Ascending aorta (tissue), 2 donors: ENCODE data around the gene CHD9. TPM values are rescaled to one million over a fixed set of nuclear protein-coding genes. Genes with fewer than 3 reads are reported as not detected.

Source experiments
- DNase-seq, 2 donors: peaks; one replicate each; pipeline ENCODE4 v3.0.0-alpha.2; 2019; ENCODE audit warnings: low spot score in 2 of 2
- H3K27ac ChIP-seq, 2 donors: fragments of 200-600 bp; sonication (generic); one replicate each; pipeline ENCODE4 v1.5.1; 2016 to 2017; ENCODE audit warnings: mild to moderate bottlenecking in 1 of 2
- H3K27me3 ChIP-seq: fragments of 200-600 bp; sonication (generic); one replicate; pipeline ENCODE4 v1.5.1; 2017
- H3K36me3 ChIP-seq, 2 donors: fragments of 200-600 bp; sonication (generic); one replicate each; pipeline ENCODE4 v1.5.1; 2016
- H3K4me1 ChIP-seq, 2 donors: fragments of 200-600 bp; sonication (generic); one replicate each; pipeline ENCODE4 v1.5.1; 2016 to 2017; ENCODE audit warnings: mild to moderate bottlenecking in 1 of 2
- H3K4me3 ChIP-seq, 2 donors: fragments of 200-600 bp; sonication (generic); one replicate each; pipeline ENCODE4 v1.5.1; 2016 to 2017; ENCODE audit warnings: mild to moderate bottlenecking in 1 of 2
- H3K9me3 ChIP-seq, 2 donors: fragments of 200-600 bp; sonication (generic); one replicate each; pipeline ENCODE4 v1.5.1; 2016
- CTCF ChIP-seq, 3 experiments: fragments of 200-600 bp in 2 of 3; fragments of 450-650 bp in 1 of 3; sonication (generic) in 2 of 3; IDR thresholded peaks; one replicate each; pipeline ENCODE4 v1.5.1; 2016 to 2019; ENCODE audit warnings: antibody characterized with exemption in 3 of 3, mild to moderate bottlenecking in 1 of 3, moderate library complexity in 1 of 3
- intact Hi-C: fragments of 100-400 bp; cut with DNase I; formaldehyde crosslinking; loops from one replicate; pipeline ENCODE4 v1.15.1; 2023
- total RNA-seq: library from RNA; depleted of rRNA; stranded (reverse); fragments of >200 nt; gene quantifications from one replicate; pipeline ENCODE4 v1.1.0, GENCODE V29; 2016

The CHD9 gene
- total RNA-seq, 1 donor from 2014 or later, result 56.9 TPM

- no peak for DNase-seq
- Histone ChIP-seq H3K27me3 (no peaks in the 10 kb centered on the region), H3K4me1 (no peaks in the 10 kb centered on the region), H3K36me3 (peaks cover 51 to 71% of the 10 kb centered on the region in 2 donors), H3K27ac (no peak overlapping the region), H3K4me3 (no peak overlapping the region), H3K9me3 (no peaks in the 10 kb centered on the region)
- no peak for TF ChIP-seq CTCF (IDR thresholded peaks at IDR 0.05)
- intact Hi-C loops, result no loop called here
Measured at GRCh38 chr16:53285236-53285635, 230.4 kb downstream of the CHD9 start.

- no peak for DNase-seq
- peaks cover 73 to 97% of the 10 kb centered on the region in 2 donors for H3K36me3 ChIP-seq
- TF ChIP-seq CTCF (IDR thresholded peaks at IDR 0.05), result no peak
- H3K4me3 ChIP-seq, result no peak overlapping the region
- H3K27ac ChIP-seq, result no peak overlapping the region
- H3K4me1 ChIP-seq, result no peaks in the 10 kb centered on the region
- H3K9me3 ChIP-seq, result no peaks in the 10 kb centered on the region
- H3K27me3 ChIP-seq, result no peaks in the 10 kb centered on the region
- intact Hi-C loops, result no loop called here
Measured at GRCh38 chr16:53290520-53290919, 235.7 kb downstream of the CHD9 start.

GRCh38 chr16:53291757-53292392 lies 237.1 kb downstream of the CHD9 start:
- Histone ChIP-seq H3K27ac (no peak overlapping the region), H3K4me3 (no peak overlapping the region), H3K9me3 (no peaks in the 10 kb centered on the region), H3K4me1 (no peaks in the 10 kb centered on the region), H3K27me3 (no peaks in the 10 kb centered on the region), H3K36me3 (peaks cover 74 to 88% of the 10 kb centered on the region in 2 donors)
- intact Hi-C loops, result no loop called here
- TF ChIP-seq CTCF (IDR thresholded peaks at IDR 0.05), result no peak
- no peak for DNase-seq

- no peaks in the 10 kb centered on the region for H3K27me3 ChIP-seq
- H3K27ac ChIP-seq, result no peak overlapping the region
- intact Hi-C loops, result no loop called here
- peaks cover 63 to 82% of the 10 kb centered on the region in 2 donors for H3K36me3 ChIP-seq
- no peak overlapping the region for H3K4me3 ChIP-seq
- DNase-seq, result no peak
- no peaks in the 10 kb centered on the region for H3K9me3 ChIP-seq
- no peak for TF ChIP-seq CTCF (IDR thresholded peaks at IDR 0.05)
- no peaks in the 10 kb centered on the region for H3K4me1 ChIP-seq
Measured at GRCh38 chr16:53297477-53297876, 242.7 kb downstream of the CHD9 start.

- H3K4me3 ChIP-seq, result no peak overlapping the region
- no peak for DNase-seq
- H3K27me3 ChIP-seq, result no peaks in the 10 kb centered on the region
- peaks cover 57 to 83% of the 10 kb centered on the region in 2 donors for H3K36me3 ChIP-seq
- no peaks in the 10 kb centered on the region for H3K9me3 ChIP-seq
- TF ChIP-seq CTCF (IDR thresholded peaks at IDR 0.05), result no peak
- intact Hi-C loops, result no loop called here
- H3K4me1 ChIP-seq, result no peaks in the 10 kb centered on the region
- no peak overlapping the region for H3K27ac ChIP-seq
Measured at GRCh38 chr16:53304334-53304733, 249.5 kb downstream of the CHD9 start.

DNA sequence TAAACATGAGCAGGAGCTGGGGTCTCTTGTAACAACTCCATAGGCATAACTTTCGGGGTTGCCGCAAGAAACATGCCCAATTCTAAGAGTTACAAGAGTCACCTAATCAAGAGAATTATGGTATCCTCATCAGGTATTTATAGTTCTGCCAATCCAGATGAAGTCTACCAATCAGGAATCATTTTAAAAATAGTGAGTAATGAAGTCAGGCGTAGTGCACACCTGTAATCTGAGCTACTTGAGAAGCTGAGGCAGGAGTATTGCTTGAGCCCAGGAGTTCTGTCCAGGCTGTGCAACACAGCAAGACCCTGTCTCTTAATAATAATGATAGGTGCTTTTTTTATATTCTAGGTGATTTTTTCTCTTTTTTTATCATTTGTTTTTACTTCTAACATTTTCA lies 251.0 kb downstream of the CHD9 start:
- intact Hi-C loops, result no loop called here
- TF ChIP-seq CTCF (IDR thresholded peaks at IDR 0.05), result no peak

More for the DNA sequence above, 251.0 kb downstream of the CHD9 start:
- DNase-seq, result no peak
- Histone ChIP-seq H3K4me3 (no peak overlapping the region), H3K4me1 (no peaks in the 10 kb centered on the region), H3K27ac (no peak overlapping the region), H3K27me3 (no peaks in the 10 kb centered on the region), H3K36me3 (peaks cover 54 to 83% of the 10 kb centered on the region in 2 donors), H3K9me3 (no peaks in the 10 kb centered on the region)
